NT2/D1 (cell line): ENCODE results near the gene ABCF3.

Experiments used
- DNase-seq: peaks from one replicate; pipeline ENCODE4 v3.0.0-alpha.2; 2011; ENCODE audit warnings: low read depth, low spot score
- H3K27me3 ChIP-seq: 2 replicates; pipeline ENCODE4 v1.6.0; 2011; ENCODE audit warnings: mild to moderate bottlenecking; ENCODE audit not compliant: insufficient read length, insufficient read depth
- H3K36me3 ChIP-seq: 2 replicates; pipeline ENCODE4 v1.6.1; 2011; ENCODE audit warnings: mild to moderate bottlenecking, low read length, mixed read lengths; ENCODE audit not compliant: insufficient read depth, insufficient read length
- H3K4me1 ChIP-seq: 2 replicates; pipeline ENCODE4 v1.5.1; 2011; ENCODE audit not compliant: insufficient read depth, insufficient read length
- H3K4me3 ChIP-seq: 2 replicates; pipeline ENCODE4 v1.5.1; 2011; ENCODE audit warnings: low read depth; ENCODE audit not compliant: insufficient read length
- H3K9ac ChIP-seq: 2 replicates; pipeline ENCODE4 v1.6.0; 2011; ENCODE audit warnings: low read depth; ENCODE audit not compliant: insufficient read length
- H3K9me3 ChIP-seq: 2 replicates; pipeline ENCODE4 v1.5.1; 2011; ENCODE audit warnings: mild to moderate bottlenecking, low read length; ENCODE audit not compliant: insufficient read depth
- SUZ12 ChIP-seq: IDR thresholded peaks from 2 replicates; pipeline ENCODE4 v1.6.1; 2011; ENCODE audit not compliant: insufficient read length, insufficient read depth; ENCODE audit errors: extremely low read depth
- YY1 ChIP-seq: IDR thresholded peaks from 2 replicates; pipeline ENCODE4 v1.6.1; 2011; ENCODE audit not compliant: insufficient read length, insufficient read depth
- ZNF274 ChIP-seq: IDR thresholded peaks from 2 replicates; pipeline ENCODE4 v1.6.1; 2011; ENCODE audit warnings: mild to moderate bottlenecking, low read depth, low read length

Gene ABCF3

DNA sequence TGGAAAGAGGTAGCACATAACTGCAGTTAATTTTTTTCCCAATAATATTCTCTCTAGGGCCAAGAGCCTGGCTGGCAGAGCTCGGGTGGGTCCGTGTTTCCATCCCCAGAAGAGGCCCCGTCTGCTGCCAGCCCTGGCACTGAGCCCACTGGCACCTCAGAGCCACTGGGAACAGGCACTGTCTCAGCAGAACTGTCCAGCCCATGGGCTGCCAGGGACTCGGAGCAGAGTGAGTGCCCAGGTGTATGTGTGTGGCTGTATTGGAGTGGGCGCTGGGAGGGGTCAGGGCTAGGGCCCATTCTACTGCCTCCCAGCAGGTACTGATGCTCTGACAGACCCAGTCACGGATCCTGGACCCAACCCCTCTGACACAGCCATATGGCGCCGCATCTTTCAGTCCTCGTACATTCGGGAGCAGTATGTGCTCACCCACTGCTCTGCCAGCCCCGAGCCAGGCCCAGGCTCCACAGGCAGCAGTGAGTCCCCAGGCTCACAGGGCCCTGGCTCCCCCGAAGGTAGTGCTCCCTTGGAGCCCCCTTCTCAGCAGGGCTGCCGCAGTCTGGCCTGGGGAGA lies 52.3 kb downstream of the ABCF3 start:
- Histone ChIP-seq H3K4me3 (no peak overlapping the region), H3K36me3 (peaks cover 23% of the 10 kb centered on the region), H3K9me3 (no peaks in the 10 kb centered on the region), H3K4me1 (no peaks in the 10 kb centered on the region), H3K9ac (no peak overlapping the region), H3K27me3 (peaks cover 9% of the 10 kb centered on the region)
- no peak for TF ChIP-seq ZNF274
- no peak for TF ChIP-seq YY1
- no peak for TF ChIP-seq SUZ12
- no peak for DNase-seq

DNA sequence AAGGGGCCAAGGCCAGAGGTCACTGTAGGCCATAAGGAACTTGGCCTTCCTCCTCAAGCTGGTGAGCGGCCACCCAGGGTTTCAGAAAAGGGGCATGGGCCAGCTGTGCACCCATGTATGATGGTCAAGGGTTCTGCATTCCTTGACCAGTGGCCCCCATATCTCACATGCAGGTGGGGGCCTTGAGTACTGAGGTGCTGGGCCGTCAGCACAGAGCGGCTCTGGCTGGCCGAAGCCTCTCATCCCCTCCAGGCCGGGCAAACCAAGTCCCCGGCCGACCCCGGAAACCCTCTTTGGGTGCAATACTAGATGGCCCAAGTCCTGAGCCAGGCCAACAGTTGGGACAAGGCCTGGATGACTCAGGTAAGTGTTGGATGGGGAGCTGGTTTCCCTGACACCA lies 53.2 kb downstream of the ABCF3 start:
- Histone ChIP-seq H3K27me3 (peaks cover 2% of the 10 kb centered on the region), H3K4me3 (no peak overlapping the region), H3K36me3 (peaks cover 31% of the 10 kb centered on the region), H3K9me3 (no peaks in the 10 kb centered on the region), H3K9ac (no peak overlapping the region), H3K4me1 (no peaks in the 10 kb centered on the region)
- TF ChIP-seq SUZ12 (no peak), ZNF274 (no peak), YY1 (no peak)
- no peak for DNase-seq

DNA sequence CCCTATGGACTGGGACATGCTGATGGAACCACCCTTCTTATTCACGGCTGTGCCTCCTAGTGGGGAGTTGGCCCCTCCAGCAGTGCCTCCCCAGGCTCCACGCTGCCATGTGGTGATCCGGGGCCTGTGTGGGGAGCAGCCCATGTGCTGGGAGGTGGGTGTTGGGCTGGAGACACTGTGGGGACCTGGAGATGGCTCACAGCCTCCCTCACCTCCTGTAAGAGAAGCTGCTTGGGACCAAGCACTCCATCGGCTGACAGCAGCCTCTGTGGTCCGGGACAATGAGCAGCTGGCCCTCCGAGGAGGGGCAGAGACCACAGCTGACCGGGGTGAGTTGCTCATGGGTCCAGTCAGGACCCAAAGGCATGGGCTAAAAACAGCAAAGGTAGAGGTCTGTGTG lies 53.7 kb downstream of the ABCF3 start:
- H3K4me1 ChIP-seq = no peaks in the 10 kb centered on the region
- peaks cover 36% of the 10 kb centered on the region for H3K36me3 ChIP-seq
- H3K9me3 ChIP-seq = no peaks in the 10 kb centered on the region
- peaks cover 2% of the 10 kb centered on the region for H3K27me3 ChIP-seq
- H3K4me3 ChIP-seq = no peak overlapping the region
- H3K9ac ChIP-seq = no peak overlapping the region
- DNase-seq = no peak
- no peak for TF ChIP-seq ZNF274

DNA sequence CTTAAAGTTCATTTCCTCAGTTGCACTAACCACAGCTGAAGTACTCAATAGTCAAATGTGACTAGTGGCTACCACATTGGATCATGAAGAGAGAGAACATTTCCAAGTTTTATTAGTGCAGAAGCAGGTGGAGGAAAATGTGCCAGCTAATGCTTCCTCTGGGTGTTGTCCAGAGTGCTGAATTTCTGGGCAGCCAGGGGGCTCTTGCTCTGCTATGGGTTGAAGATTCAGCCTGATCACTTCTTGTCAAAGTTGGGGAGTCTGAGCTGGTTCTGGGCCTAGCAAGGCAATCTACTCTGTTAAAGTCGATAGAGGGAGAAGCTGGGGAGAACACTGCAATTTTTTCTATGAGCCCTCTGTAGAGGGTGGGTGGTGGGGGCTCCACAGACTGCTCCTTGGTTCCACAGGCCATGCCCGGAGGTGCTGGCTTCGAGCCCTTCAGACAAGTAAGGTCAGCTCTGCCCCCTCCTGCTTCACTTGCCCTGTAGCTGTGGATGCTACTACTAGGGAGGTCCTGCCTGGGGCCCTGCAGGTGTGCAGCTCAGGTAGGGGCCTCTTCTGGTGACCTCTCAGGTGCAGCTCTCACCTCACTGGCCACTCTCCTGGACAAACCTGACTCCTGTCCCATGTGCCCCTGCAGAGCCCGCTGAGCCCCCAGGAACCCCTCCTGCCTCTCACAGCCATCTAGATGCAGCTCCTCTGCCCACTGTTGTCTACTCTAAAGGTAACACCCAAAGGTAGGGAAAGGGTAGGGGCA lies 54.6 kb downstream of the ABCF3 start:
- no peak for TF ChIP-seq ZNF274
- TF ChIP-seq YY1 = no peak
- no peak for TF ChIP-seq SUZ12
- DNase-seq = no peak
- H3K4me3 ChIP-seq = no peak overlapping the region
- H3K9me3 ChIP-seq = no peaks in the 10 kb centered on the region
- no peaks in the 10 kb centered on the region for H3K4me1 ChIP-seq
- H3K27me3 ChIP-seq = no peaks in the 10 kb centered on the region
- H3K9ac ChIP-seq = no peak overlapping the region
- H3K36me3 ChIP-seq = peaks cover 45% of the 10 kb centered on the region

DNA sequence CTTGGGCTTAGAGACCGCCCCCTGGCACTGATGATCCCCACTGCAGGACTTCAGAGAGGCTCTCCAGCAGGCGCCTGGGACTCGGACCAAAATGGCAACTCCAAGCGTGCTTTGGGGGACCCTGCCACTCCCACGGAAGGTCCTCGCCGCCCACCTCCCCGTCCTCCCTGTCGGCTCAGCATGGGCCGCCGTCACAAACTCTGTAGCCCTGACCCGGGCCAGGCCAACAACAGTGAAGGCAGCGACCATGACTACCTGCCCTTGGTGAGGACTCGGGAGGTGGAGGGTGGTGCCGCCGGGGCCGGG lies 55.1 kb downstream of the ABCF3 start:
- peaks cover 50% of the 10 kb centered on the region for H3K36me3 ChIP-seq
- no peaks in the 10 kb centered on the region for H3K4me1 ChIP-seq
- no peak for DNase-seq
- H3K9ac ChIP-seq = no peak overlapping the region
- no peaks in the 10 kb centered on the region for H3K9me3 ChIP-seq
- H3K4me3 ChIP-seq = no peak overlapping the region
- TF ChIP-seq ZNF274 (no peak), YY1 (no peak), SUZ12 (no peak)
- H3K27me3 ChIP-seq = no peaks in the 10 kb centered on the region

DNA sequence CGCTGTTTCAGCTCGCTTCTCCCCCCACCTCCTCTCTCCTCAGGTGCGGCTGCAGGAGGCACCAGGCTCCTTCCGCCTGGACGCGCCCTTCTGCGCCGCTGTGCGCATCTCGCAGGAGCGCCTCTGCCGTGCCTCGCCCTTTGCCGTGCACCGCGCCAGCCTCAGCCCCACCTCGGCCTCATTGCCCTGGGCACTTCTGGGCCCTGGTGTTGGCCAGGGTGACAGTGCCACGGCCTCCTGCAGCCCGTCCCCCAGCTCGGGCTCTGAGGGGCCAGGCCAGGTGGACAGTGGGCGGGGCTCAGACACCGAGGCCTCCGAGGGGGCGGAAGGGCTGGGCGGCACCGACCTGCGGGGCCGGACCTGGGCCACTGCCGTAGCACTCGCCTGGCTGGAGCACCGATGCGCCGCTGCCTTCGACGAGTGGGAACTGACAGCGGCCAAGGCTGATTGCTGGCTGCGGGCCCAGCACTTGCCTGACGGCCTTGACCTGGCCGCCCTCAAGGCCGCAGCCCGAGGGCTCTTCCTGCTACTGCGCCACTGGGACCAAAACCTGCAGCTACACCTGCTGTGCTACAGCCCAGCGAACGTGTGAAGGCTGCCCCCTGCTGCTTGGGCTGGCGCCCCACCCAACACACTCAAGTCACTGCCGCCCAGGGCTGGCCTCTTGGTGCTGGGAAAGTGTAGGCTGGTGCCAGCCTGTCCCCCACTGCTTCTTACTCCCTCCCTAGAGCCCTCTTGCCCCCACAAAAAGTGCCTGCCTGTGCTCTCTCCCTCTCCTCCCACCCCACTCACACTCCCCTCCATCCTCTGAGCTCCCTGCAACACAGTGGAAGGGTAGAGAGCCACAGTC lies 55.7 kb downstream of the ABCF3 start:
- TF ChIP-seq YY1 (no peak), ZNF274 (no peak), SUZ12 (no peak)
- Histone ChIP-seq H3K4me1 (no peaks in the 10 kb centered on the region), H3K36me3 (peaks cover 51% of the 10 kb centered on the region), H3K4me3 (no peak overlapping the region), H3K9ac (no peak overlapping the region), H3K27me3 (no peaks in the 10 kb centered on the region), H3K9me3 (no peaks in the 10 kb centered on the region)
- no peak for DNase-seq

DNA sequence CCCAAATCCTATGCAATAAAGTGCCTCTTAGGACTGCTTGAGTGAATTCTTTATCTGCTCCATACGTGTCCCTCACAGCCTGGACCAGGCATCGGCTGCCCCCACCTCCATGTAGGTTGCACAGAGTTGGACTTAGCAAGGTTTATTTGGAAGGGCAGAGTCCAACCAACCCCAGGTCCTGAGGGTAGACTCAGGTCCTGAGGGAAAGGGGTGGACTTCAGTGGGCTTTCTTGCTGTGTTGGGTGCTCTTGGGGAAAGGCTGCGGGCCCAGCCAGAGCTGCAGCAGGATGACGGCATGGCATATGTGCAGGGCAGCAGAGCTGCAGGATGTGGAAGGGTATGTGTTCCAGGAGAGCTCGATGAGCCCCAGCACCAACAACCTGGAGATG lies 56.3 kb downstream of the ABCF3 start:
- TF ChIP-seq ZNF274 (no peak), SUZ12 (no peak), YY1 (no peak)
- H3K4me3 ChIP-seq = no peak overlapping the region

More for the DNA sequence above, 56.3 kb downstream of the ABCF3 start:
- peaks cover 51% of the 10 kb centered on the region for H3K36me3 ChIP-seq
- H3K27me3 ChIP-seq = no peaks in the 10 kb centered on the region
- H3K4me1 ChIP-seq = no peaks in the 10 kb centered on the region
- H3K9ac ChIP-seq = no peak overlapping the region
- no peaks in the 10 kb centered on the region for H3K9me3 ChIP-seq
- no peak for DNase-seq
